ENCODE data around the gene SPAG17. TPM values are rescaled to one million over a fixed set of nuclear protein-coding genes. Genes with fewer than 3 reads are reported as not detected.

Gene SPAG17
- polyA plus RNA-seq, 1 of the 3 experiments (the other 2 are of a cell fraction), result not detected

DNA sequence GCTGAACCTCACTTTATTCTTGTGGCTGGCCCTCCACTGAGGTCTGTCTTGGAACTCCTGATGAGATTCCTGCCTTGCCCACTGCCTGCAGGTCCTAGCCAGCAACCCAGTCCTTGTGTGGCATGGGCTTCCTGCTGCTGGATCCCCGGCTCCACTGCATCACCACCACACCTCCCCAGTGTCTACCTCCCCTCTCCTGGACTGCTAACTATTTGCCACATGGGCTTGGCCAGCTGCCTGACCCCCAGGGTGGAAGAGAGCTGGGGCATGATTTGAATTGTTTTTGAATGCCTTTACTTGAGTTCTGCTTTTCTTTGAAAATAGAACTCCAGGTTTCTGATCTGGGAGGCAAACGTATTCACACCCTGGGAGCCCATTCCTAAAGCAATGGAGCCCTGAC is 41.2 kb downstream of the SPAG17 start:
- ChIA-PET CTCF (interaction anchor here (3.4 kb wide), 1 partner anchor 8 kb away, joined by 15 read pairs; no protein-coding TSS in a partner anchor), POLR2A (no interaction called here)
- Histone ChIP-seq H3K27me3 (ENCODE audit: insufficient read depth) (peaks cover 2% of the 10 kb centered on the region; the same call in 1 of the 2 replicates), H4K20me1 (ENCODE audit: insufficient read depth) (no peaks in the 10 kb centered on the region), H3K36me3 (replicated peaks in 1 of 2; ENCODE audit: control insufficient read depth in 1 of 2, insufficient read depth in 2 of 2, low read length in 1 of 2) (no peaks in the 10 kb centered on the region), H2AFZ (ENCODE audit: low read depth) (no peak overlapping the region), H3K4me2 (no peak overlapping the region), H3K4me1 (ENCODE audit: control insufficient read depth in 1 of 2, insufficient read depth in 2 of 2, low read depth in 1 of 2, low read length in 1 of 2) (no peaks in the 10 kb centered on the region), H3K27ac (ENCODE audit: low read depth in 2 of 2, low read length in 1 of 2) (no peak overlapping the region), H3K9me3 (no peaks in the 10 kb centered on the region), H3F3A (replicated peaks; ENCODE audit: insufficient read depth) (no peaks in the 10 kb centered on the region), H3K79me2 (ENCODE audit: insufficient read depth) (no peaks in the 10 kb centered on the region), H3K4me3 (ENCODE audit: low read depth in 2 of 2, low read length in 1 of 2) (no peak overlapping the region), H3K9me2 (no peaks in the 10 kb centered on the region), H3K9ac (no peak overlapping the region)
- TF ChIP-seq EZH2phosphoT487 (IDR thresholded peaks at IDR 0.05; ENCODE audit: borderline replicate concordance, low read depth) (no peak), SMC3 (IDR thresholded peaks at IDR 0.05; ENCODE audit: low read depth, low read length) (no peak), GABPA (IDR thresholded peaks at IDR 0.05; ENCODE audit: low read depth) (no peak), RCOR1 (IDR thresholded peaks at IDR 0.05; ENCODE audit: low read length) (no peak), JUND (IDR thresholded peaks at IDR 0.05) (no peak), NFIC (IDR thresholded peaks at IDR 0.05; ENCODE audit: borderline replicate concordance) (no peak), POLR2AphosphoS5 (IDR thresholded peaks at IDR 0.05; ENCODE audit: low read depth, low read length) (no peak), YY1 (IDR thresholded peaks at IDR 0.05; ENCODE audit: low read depth) (no peak), FOXM1 (IDR thresholded peaks at IDR 0.05; ENCODE audit: low read depth) (no peak), SIN3A (IDR thresholded peaks at IDR 0.05; ENCODE audit: borderline replicate concordance, low read depth, low read length) (no peak), EP300 (IDR thresholded peaks at IDR 0.05; ENCODE audit: borderline replicate concordance in 1 of 2, low read depth in 1 of 2, low read length in 1 of 2) (no peak), CHD2 (IDR thresholded peaks at IDR 0.05; ENCODE audit: low read length, partially characterized antibody) (no peak), TEAD4 (IDR thresholded peaks at IDR 0.05; ENCODE audit: borderline replicate concordance, insufficient read depth) (no peak)
- TF ChIP-seq, protein P1, sequence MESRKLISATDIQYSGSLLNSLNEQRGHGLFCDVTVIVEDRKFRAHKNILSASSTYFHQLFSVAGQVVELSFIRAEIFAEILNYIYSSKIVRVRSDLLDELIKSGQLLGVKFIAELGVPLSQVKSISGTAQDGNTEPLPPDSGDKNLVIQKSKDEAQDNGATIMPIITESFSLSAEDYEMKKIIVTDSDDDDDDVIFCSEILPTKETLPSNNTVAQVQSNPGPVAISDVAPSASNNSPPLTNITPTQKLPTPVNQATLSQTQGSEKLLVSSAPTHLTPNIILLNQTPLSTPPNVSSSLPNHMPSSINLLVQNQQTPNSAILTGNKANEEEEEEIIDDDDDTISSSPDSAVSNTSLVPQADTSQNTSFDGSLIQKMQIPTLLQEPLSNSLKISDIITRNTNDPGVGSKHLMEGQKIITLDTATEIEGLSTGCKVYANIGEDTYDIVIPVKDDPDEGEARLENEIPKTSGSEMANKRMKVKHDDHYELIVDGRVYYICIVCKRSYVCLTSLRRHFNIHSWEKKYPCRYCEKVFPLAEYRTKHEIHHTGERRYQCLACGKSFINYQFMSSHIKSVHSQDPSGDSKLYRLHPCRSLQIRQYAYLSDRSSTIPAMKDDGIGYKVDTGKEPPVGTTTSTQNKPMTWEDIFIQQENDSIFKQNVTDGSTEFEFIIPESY (IDR thresholded peaks at IDR 0.05; ENCODE audit: borderline replicate concordance, low read depth), result no peak
- TF ChIP-seq, protein P2, sequence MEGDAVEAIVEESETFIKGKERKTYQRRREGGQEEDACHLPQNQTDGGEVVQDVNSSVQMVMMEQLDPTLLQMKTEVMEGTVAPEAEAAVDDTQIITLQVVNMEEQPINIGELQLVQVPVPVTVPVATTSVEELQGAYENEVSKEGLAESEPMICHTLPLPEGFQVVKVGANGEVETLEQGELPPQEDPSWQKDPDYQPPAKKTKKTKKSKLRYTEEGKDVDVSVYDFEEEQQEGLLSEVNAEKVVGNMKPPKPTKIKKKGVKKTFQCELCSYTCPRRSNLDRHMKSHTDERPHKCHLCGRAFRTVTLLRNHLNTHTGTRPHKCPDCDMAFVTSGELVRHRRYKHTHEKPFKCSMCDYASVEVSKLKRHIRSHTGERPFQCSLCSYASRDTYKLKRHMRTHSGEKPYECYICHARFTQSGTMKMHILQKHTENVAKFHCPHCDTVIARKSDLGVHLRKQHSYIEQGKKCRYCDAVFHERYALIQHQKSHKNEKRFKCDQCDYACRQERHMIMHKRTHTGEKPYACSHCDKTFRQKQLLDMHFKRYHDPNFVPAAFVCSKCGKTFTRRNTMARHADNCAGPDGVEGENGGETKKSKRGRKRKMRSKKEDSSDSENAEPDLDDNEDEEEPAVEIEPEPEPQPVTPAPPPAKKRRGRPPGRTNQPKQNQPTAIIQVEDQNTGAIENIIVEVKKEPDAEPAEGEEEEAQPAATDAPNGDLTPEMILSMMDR (IDR thresholded peaks at IDR 0.05), result no peak
- TF ChIP-seq, protein P3, sequence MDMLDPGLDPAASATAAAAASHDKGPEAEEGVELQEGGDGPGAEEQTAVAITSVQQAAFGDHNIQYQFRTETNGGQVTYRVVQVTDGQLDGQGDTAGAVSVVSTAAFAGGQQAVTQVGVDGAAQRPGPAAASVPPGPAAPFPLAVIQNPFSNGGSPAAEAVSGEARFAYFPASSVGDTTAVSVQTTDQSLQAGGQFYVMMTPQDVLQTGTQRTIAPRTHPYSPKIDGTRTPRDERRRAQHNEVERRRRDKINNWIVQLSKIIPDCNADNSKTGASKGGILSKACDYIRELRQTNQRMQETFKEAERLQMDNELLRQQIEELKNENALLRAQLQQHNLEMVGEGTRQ (IDR thresholded peaks at IDR 0.05; ENCODE audit: borderline replicate concordance, low read depth, low read length), result no peak
- TF ChIP-seq, protein P4, sequence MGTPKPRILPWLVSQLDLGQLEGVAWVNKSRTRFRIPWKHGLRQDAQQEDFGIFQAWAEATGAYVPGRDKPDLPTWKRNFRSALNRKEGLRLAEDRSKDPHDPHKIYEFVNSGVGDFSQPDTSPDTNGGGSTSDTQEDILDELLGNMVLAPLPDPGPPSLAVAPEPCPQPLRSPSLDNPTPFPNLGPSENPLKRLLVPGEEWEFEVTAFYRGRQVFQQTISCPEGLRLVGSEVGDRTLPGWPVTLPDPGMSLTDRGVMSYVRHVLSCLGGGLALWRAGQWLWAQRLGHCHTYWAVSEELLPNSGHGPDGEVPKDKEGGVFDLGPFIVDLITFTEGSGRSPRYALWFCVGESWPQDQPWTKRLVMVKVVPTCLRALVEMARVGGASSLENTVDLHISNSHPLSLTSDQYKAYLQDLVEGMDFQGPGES (IDR thresholded peaks at IDR 0.05; ENCODE audit: low read depth, low read length), result no peak
- TF ChIP-seq, protein P5, sequence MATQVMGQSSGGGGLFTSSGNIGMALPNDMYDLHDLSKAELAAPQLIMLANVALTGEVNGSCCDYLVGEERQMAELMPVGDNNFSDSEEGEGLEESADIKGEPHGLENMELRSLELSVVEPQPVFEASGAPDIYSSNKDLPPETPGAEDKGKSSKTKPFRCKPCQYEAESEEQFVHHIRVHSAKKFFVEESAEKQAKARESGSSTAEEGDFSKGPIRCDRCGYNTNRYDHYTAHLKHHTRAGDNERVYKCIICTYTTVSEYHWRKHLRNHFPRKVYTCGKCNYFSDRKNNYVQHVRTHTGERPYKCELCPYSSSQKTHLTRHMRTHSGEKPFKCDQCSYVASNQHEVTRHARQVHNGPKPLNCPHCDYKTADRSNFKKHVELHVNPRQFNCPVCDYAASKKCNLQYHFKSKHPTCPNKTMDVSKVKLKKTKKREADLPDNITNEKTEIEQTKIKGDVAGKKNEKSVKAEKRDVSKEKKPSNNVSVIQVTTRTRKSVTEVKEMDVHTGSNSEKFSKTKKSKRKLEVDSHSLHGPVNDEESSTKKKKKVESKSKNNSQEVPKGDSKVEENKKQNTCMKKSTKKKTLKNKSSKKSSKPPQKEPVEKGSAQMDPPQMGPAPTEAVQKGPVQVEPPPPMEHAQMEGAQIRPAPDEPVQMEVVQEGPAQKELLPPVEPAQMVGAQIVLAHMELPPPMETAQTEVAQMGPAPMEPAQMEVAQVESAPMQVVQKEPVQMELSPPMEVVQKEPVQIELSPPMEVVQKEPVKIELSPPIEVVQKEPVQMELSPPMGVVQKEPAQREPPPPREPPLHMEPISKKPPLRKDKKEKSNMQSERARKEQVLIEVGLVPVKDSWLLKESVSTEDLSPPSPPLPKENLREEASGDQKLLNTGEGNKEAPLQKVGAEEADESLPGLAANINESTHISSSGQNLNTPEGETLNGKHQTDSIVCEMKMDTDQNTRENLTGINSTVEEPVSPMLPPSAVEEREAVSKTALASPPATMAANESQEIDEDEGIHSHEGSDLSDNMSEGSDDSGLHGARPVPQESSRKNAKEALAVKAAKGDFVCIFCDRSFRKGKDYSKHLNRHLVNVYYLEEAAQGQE (IDR thresholded peaks at IDR 0.05; ENCODE audit: low read depth, low read length), result no peak
- WGBS (ENCODE audit: low lambda C conversion rate), result 0% methylated on average over 2 of the region's 2 CpGs
- DNase-seq, result no peak
